C4-2B (cell line): ENCODE measurements around the gene TRH.

Experiments used
- H3K27ac ChIP-seq: fragments of 450-650 bp; 2 replicates; pipeline ENCODE4 v1.5.1; 2017
- CTCF ChIP-seq: fragments of 450-650 bp; conservative IDR thresholded peaks from 2 replicates; pipeline ENCODE4 v1.5.1; 2017; ENCODE audit warnings: mild to moderate bottlenecking
- ZFX ChIP-seq: fragments of 450-650 bp; IDR thresholded peaks from 2 replicates; pipeline ENCODE4 v1.6.1; 2017

Gene TRH

GRCh38 chr3:129975705-129976048 lies 1.2 kb downstream of the TRH start:
- TF ChIP-seq ZFX (no peak), CTCF (no peak)
- H3K27ac ChIP-seq, result no peak overlapping the region

- H3K27ac ChIP-seq, result no peak overlapping the region
- TF ChIP-seq ZFX, result no peak
- no peak for TF ChIP-seq CTCF
Measured at GRCh38 chr3:129976286-129976685, 1.8 kb downstream of the TRH start.

DNA sequence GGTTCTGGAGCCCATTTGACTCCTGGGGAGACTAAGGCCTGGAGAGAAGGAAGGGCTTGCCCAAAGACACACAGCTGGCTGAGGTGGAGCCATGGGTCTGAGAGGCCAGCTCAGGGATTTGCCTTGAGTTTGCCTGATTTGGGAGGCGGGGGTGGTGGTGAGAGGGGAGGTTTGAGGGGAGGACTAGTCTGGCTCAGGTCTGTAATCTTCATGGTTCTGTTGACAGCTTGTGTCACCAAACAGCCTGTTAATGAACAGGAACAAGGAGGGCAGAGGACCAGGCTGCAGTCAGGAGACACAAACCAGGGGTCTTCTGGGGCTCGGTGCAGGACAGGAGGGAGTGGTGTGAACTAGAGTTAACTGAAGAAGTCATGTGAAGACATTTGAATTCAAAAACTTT lies 3.6 kb downstream of the TRH start:
- no peak for TF ChIP-seq CTCF
- TF ChIP-seq ZFX, result no peak
- H3K27ac ChIP-seq, result no peak overlapping the region

GRCh38 chr3:129979905-129980304 lies 5.4 kb downstream of the TRH start:
- H3K27ac ChIP-seq, result no peak overlapping the region
- TF ChIP-seq ZFX (no peak), CTCF (no peak)

- H3K27ac ChIP-seq, result no peak overlapping the region
- TF ChIP-seq CTCF (no peak), ZFX (no peak)
Measured at GRCh38 chr3:129983561-129983960, 9.0 kb downstream of the TRH start.

DNA sequence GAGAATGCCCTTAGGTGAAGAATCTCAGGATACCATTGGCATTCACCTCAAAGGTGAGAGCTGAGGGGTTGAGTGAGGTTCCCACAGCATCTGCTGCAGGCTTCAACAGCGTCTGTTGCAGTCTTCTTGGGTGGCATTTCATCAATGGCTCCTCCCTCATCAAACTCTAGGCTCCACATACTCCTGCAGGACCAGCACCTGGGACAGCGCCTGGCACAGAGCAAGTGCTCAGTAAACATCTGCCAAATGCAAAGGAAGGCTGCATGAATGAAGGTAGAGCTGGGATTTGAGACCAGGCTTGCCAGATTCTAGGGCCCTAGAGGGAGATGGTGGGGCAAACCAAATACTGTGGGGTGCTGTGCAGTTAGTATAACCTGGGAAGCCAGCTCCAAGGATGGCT lies 9.6 kb downstream of the TRH start:
- H3K27ac ChIP-seq, result no peak overlapping the region
- TF ChIP-seq ZFX (no peak), CTCF (no peak)

- no peak overlapping the region for H3K27ac ChIP-seq
- TF ChIP-seq ZFX (no peak), CTCF (no peak)
Measured at GRCh38 chr3:129985113-129985512, 10.6 kb downstream of the TRH start.
